ENCODE results near the gene PLEKHA5. TPM values are rescaled to one million over a fixed set of nuclear protein-coding genes. Genes with fewer than 3 reads are reported as not detected.

PLEKHA5 gene
- total RNA-seq, 8 experiments from 2014 or later = 17.6 to 72.2 (median 27.1) TPM

- Histone ChIP-seq H3K4me1 (replicated peaks in 1 of 2) (peaks cover 0 to 4% of the 10 kb centered on the region in 2 donors), H3K27ac (no peak overlapping the region), H3K4me3 (no peak overlapping the region)
- in situ Hi-C loops (cut with MboI; ENCODE audit: low pct_unique_long_range_greater_than_20kb in 2 of 9, low sequenced_read_pairs in 9 of 9, unreplicated experiment in 9 of 9) = no loop called here
- 40 to 95% (median 64%) methylated on average over 2 to 4 of the region's 4 CpGs; no CpG with 5 or more reads in 1 of the 10 experiments for WGBS, 10 experiments
- peak in 3 of 8 experiments; percentile 45 to 89 (median 51) for ATAC-seq (replicated peaks in 6 of 8)
Observed at GRCh38 chr12:19246933-19247332, 117.4 kb downstream of the PLEKHA5 start.

- Histone ChIP-seq H3K4me3 (no peak overlapping the region), H3K27ac (no peak overlapping the region), H3K4me1 (replicated peaks in 1 of 2) (no peaks in the 10 kb centered on the region)
- peak in 2 of 8 experiments; percentile 53 to 59 for ATAC-seq (replicated peaks in 6 of 8)
- 30 to 100% (median 100%) methylated on average over 1 to 3 of the region's 3 CpGs; no CpG with 5 or more reads in 2 of the 10 experiments for WGBS, 10 experiments
- in situ Hi-C loops (cut with MboI; ENCODE audit: low pct_unique_long_range_greater_than_20kb in 2 of 9, low sequenced_read_pairs in 9 of 9, unreplicated experiment in 9 of 9) = no loop called here
Observed at GRCh38 chr12:19248929-19249602, 119.5 kb downstream of the PLEKHA5 start.

GRCh38 chr12:19251481-19252132 lies 122.1 kb downstream of the PLEKHA5 start:
- no peak overlapping the region for H3K4me3 ChIP-seq
- in situ Hi-C loops (cut with MboI; ENCODE audit: low pct_unique_long_range_greater_than_20kb in 2 of 9, low sequenced_read_pairs in 9 of 9, unreplicated experiment in 9 of 9) = no loop called here
- H3K27ac ChIP-seq = no peak overlapping the region
- 29 to 100% (median 87%) methylated on average over 1 to 3 of the region's 3 CpGs for WGBS, 10 experiments
- no peak for ATAC-seq (replicated peaks in 6 of 8)
- no peaks in the 10 kb centered on the region for H3K4me1 ChIP-seq (replicated peaks in 1 of 2)

- H3K27ac ChIP-seq = no peak overlapping the region
- peak in 3 of 8 experiments; percentile 45 to 96 (median 56) for ATAC-seq (replicated peaks in 6 of 8)
- WGBS, 10 experiments = 10 to 100% (median 55%) methylated on average over 1 to 2 of the region's 2 CpGs; no CpG with 5 or more reads in 4 of the 10 experiments
- H3K4me3 ChIP-seq = no peak overlapping the region
- peaks cover 0 to 4% of the 10 kb centered on the region in 2 donors for H3K4me1 ChIP-seq (replicated peaks in 1 of 2)
- in situ Hi-C loops (cut with MboI; ENCODE audit: low pct_unique_long_range_greater_than_20kb in 2 of 9, low sequenced_read_pairs in 9 of 9, unreplicated experiment in 9 of 9) = no loop called here
Observed at GRCh38 chr12:19260135-19260534, 130.6 kb downstream of the PLEKHA5 start.

GRCh38 chr12:19261773-19262172 lies 132.2 kb downstream of the PLEKHA5 start:
- in situ Hi-C loops (cut with MboI; ENCODE audit: low pct_unique_long_range_greater_than_20kb in 2 of 9, low sequenced_read_pairs in 9 of 9, unreplicated experiment in 9 of 9) = no loop called here
- no peak for ATAC-seq (replicated peaks in 6 of 8)
- H3K27ac ChIP-seq = no peak overlapping the region
- 86 to 100% (median 98%) methylated on average over 3 to 4 of the region's 4 CpGs for WGBS, 10 experiments
- peaks cover 0 to 4% of the 10 kb centered on the region in 2 donors for H3K4me1 ChIP-seq (replicated peaks in 1 of 2)
- H3K4me3 ChIP-seq = no peak overlapping the region

- H3K27ac ChIP-seq = no peak overlapping the region
Observed at GRCh38 chr12:19263672-19264071, 134.1 kb downstream of the PLEKHA5 start.

GRCh38 chr12:19273482-19274330 lies 144.2 kb downstream of the PLEKHA5 start:
- in situ Hi-C loops (cut with MboI; ENCODE audit: low pct_unique_long_range_greater_than_20kb in 2 of 9, low sequenced_read_pairs in 9 of 9, unreplicated experiment in 9 of 9) = no loop called here
- ATAC-seq (replicated peaks in 6 of 8) = peak in 4 of 8 experiments; percentile 37 to 96 (median 70)
- 43 to 100% (median 93%) methylated on average over 1 to 4 of the region's 4 CpGs; no CpG with 5 or more reads in 2 of the 10 experiments for WGBS, 10 experiments
- Histone ChIP-seq H3K4me1 (replicated peaks in 1 of 2) (no peaks in the 10 kb centered on the region), H3K4me3 (no peak overlapping the region), H3K27ac (no peak overlapping the region)

More at GRCh38 chr12:19263672-19264071, 134.1 kb downstream of the PLEKHA5 start:
- Histone ChIP-seq H3K4me3 (no peak overlapping the region), H3K4me1 (replicated peaks in 1 of 2) (peaks cover 0 to 4% of the 10 kb centered on the region in 2 donors)
- WGBS, 10 experiments = 41 to 100% (median 73%) methylated on average over 1 to 3 of the region's 3 CpGs; no CpG with 5 or more reads in 2 of the 10 experiments
- in situ Hi-C loops (cut with MboI; ENCODE audit: low pct_unique_long_range_greater_than_20kb in 2 of 9, low sequenced_read_pairs in 9 of 9, unreplicated experiment in 9 of 9) = no loop called here
- ATAC-seq (replicated peaks in 6 of 8) = peak in 2 of 8 experiments; percentile 27 to 69

GRCh38 chr12:19276767-19277166 lies 147.2 kb downstream of the PLEKHA5 start:
- no peak for ATAC-seq (replicated peaks in 6 of 8)
- no peaks in the 10 kb centered on the region for H3K4me1 ChIP-seq (replicated peaks in 1 of 2)
- in situ Hi-C loops (cut with MboI; ENCODE audit: low pct_unique_long_range_greater_than_20kb in 2 of 9, low sequenced_read_pairs in 9 of 9, unreplicated experiment in 9 of 9) = no loop called here
- H3K27ac ChIP-seq = no peak overlapping the region
- H3K4me3 ChIP-seq = no peak overlapping the region

- Histone ChIP-seq H3K4me1 (replicated peaks in 1 of 2) (no peaks in the 10 kb centered on the region), H3K27ac (no peak overlapping the region), H3K4me3 (no peak overlapping the region)
- in situ Hi-C loops (cut with MboI; ENCODE audit: low pct_unique_long_range_greater_than_20kb in 2 of 9, low sequenced_read_pairs in 9 of 9, unreplicated experiment in 9 of 9) = no loop called here
- no peak for ATAC-seq (replicated peaks in 6 of 8)
Observed at GRCh38 chr12:19277711-19278110, 148.2 kb downstream of the PLEKHA5 start.

- no peak overlapping the region for H3K27ac ChIP-seq
- in situ Hi-C loops (cut with MboI; ENCODE audit: low pct_unique_long_range_greater_than_20kb in 2 of 9, low sequenced_read_pairs in 9 of 9, unreplicated experiment in 9 of 9) = no loop called here
- 100% methylated on average over 1 to 2 of the region's 2 CpGs; no CpG with 5 or more reads in 2 of the 10 experiments for WGBS, 10 experiments
- H3K4me3 ChIP-seq = no peak overlapping the region
- no peaks in the 10 kb centered on the region for H3K4me1 ChIP-seq (replicated peaks in 1 of 2)
- ATAC-seq (replicated peaks in 6 of 8) = no peak
Observed at GRCh38 chr12:19278407-19278806, 148.9 kb downstream of the PLEKHA5 start.

GRCh38 chr12:19282133-19282699 lies 152.7 kb downstream of the PLEKHA5 start:
- Histone ChIP-seq H3K4me1 (replicated peaks in 1 of 2) (no peaks in the 10 kb centered on the region), H3K4me3 (no peak overlapping the region), H3K27ac (no peak overlapping the region)
- in situ Hi-C loops (cut with MboI; ENCODE audit: low pct_unique_long_range_greater_than_20kb in 2 of 9, low sequenced_read_pairs in 9 of 9, unreplicated experiment in 9 of 9) = no loop called here
- ATAC-seq (replicated peaks in 6 of 8) = peak in 2 of 8 experiments; percentile 37 to 81

GRCh38 chr12:19284658-19285057 lies 155.1 kb downstream of the PLEKHA5 start:
- no peak overlapping the region for H3K27ac ChIP-seq
- WGBS, 10 experiments = 67 to 100% (median 91%) methylated on average over 1 to 2 of the region's 2 CpGs; no CpG with 5 or more reads in 1 of the 10 experiments
- no peak overlapping the region for H3K4me3 ChIP-seq
- no peak for ATAC-seq (replicated peaks in 6 of 8)
- H3K4me1 ChIP-seq (replicated peaks in 1 of 2) = no peaks in the 10 kb centered on the region
- in situ Hi-C loops (cut with MboI; ENCODE audit: low pct_unique_long_range_greater_than_20kb in 2 of 9, low sequenced_read_pairs in 9 of 9, unreplicated experiment in 9 of 9) = no loop called here
